ENCODE measurements around the gene RSPH1. TPM values are rescaled to one million over a fixed set of nuclear protein-coding genes. Genes with fewer than 3 reads are reported as not detected.

The RSPH1 gene
- 0.15 TPM in 1 of 2 replicates, not detected in the other for total RNA-seq

GRCh38 chr21:42496120-42496838 is at the start of gene RSPH1:
RSPH1 (minus strand) TSS chr21:42496224; CDS start chr21:42496186, 38 bp downstream.
- DNase-seq (ENCODE audit: extremely low read depth, low read depth, low spot score): peak; percentile 74

- no peak for DNase-seq (ENCODE audit: extremely low read depth, low read depth, low spot score)
Measured at GRCh38 chr21:42545745-42546144, 49.7 kb upstream of the RSPH1 start.

GRCh38 chr21:42545317-42545716 is 49.3 kb upstream of the RSPH1 start:
- DNase-seq (ENCODE audit: extremely low read depth, low read depth, low spot score): no peak

- no peak for DNase-seq (ENCODE audit: extremely low read depth, low read depth, low spot score)
Measured at GRCh38 chr21:42544544-42544943, 48.5 kb upstream of the RSPH1 start.

GRCh38 chr21:42543106-42543847 is 47.3 kb upstream of the RSPH1 start:
- DNase-seq (ENCODE audit: extremely low read depth, low read depth, low spot score): no peak

GRCh38 chr21:42542596-42542995 is 46.6 kb upstream of the RSPH1 start:
- no peak for DNase-seq (ENCODE audit: extremely low read depth, low read depth, low spot score)

DNA sequence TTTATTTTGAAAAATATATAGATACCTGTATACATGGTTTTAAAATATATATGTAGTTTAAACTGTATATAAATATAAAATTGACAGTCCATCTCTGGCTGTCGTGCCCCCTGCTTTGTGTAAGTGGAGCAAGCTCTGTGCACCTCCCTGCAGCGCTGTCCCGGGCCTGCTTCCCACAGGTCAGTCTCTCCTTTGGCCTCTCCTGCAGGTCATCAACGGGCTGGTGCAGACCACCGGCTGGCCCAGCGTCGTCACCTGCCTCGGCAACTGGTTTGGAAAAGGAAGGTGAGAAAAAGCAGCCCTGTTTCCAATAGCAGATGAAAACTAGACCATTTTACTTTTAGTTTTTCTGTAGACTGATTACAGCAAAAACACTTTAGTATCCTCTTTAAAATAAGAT is 46.2 kb upstream of the RSPH1 start:
- DNase-seq (ENCODE audit: extremely low read depth, low read depth, low spot score): no peak

DNA sequence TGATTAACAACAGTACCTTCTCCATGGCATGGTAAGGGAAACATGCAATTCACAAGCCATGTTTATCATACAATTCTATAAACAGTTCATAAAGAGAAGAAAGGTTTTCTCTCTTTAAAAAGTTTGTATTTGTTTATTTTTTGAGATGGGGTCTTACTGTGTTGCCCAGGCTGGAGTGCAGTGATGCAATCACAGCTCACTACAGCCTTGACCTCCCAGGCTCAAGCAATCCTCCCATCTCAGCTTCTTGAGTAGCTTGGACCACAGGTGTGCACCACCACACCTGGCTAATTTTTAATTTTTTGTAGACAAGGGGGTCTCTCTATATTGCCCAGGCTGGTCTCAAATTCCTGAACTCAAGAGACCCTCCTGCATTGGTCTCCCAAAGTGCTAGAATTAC is 45.6 kb upstream of the RSPH1 start:
- no peak for DNase-seq (ENCODE audit: extremely low read depth, low read depth, low spot score)

DNA sequence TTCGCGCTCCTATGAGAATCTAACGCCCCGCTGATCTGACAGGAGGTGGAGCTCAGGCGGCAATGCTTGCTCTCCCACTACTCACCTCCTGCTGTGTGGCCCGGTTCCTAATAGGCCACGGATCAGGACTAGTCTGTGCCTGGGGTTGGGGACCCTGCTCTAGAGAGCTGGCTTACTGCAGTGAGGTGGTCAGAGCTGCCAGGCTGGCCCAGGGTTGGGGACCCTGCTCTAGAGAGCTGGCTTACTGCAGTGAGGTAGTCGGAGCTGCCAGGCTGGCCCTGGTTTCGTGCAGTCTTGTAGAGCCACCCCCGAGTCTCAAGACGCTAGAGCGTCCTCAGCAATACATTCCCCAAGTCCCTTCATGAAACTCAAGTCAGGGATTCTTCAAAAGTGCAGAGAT is 45.1 kb upstream of the RSPH1 start:
- no peak for DNase-seq (ENCODE audit: extremely low read depth, low read depth, low spot score)

DNA sequence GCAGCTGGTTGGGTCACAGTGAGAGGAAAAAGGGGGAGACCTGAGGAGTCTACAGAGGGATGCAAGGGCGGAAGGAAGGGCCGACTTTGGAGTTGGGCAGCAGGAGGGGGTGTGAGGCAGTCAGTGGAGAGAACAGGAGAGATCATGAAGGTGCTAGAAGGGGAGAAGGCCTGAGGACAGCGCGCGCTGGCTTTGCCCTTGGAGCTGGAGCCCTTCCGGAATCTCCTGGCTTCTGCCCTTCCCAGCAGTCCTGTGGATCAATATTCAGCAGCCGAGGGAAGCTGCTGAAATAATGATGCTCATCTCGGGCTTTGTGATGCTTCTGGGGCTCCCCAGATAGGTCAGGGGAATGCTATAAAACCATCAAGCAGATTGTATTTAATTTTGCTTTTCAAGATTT is 44.4 kb upstream of the RSPH1 start:
- no peak for DNase-seq (ENCODE audit: extremely low read depth, low read depth, low spot score)

- no peak for DNase-seq (ENCODE audit: extremely low read depth, low read depth, low spot score)
Measured at GRCh38 chr21:42539931-42540343, 43.9 kb upstream of the RSPH1 start.

DNA sequence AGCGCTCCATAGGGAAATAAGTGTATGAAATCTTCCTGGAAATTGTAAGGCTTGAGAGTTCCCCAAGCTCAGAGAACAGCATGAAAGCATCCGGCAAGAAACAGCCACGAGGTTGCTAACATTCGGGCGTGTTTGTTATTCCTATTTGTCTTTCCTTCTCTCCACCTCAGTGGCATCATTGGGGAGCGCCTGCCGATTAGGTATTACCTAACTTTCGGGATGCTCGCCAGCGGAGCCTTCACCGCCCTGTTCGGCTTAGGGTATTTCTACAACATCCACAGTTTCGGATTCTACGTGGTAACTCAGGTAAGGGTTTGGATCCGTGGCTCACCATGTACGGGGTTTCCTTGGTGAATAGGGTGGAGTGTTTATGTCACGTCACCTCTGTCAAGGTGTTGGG is 43.3 kb upstream of the RSPH1 start:
- DNase-seq (ENCODE audit: extremely low read depth, low read depth, low spot score): no peak

DNA sequence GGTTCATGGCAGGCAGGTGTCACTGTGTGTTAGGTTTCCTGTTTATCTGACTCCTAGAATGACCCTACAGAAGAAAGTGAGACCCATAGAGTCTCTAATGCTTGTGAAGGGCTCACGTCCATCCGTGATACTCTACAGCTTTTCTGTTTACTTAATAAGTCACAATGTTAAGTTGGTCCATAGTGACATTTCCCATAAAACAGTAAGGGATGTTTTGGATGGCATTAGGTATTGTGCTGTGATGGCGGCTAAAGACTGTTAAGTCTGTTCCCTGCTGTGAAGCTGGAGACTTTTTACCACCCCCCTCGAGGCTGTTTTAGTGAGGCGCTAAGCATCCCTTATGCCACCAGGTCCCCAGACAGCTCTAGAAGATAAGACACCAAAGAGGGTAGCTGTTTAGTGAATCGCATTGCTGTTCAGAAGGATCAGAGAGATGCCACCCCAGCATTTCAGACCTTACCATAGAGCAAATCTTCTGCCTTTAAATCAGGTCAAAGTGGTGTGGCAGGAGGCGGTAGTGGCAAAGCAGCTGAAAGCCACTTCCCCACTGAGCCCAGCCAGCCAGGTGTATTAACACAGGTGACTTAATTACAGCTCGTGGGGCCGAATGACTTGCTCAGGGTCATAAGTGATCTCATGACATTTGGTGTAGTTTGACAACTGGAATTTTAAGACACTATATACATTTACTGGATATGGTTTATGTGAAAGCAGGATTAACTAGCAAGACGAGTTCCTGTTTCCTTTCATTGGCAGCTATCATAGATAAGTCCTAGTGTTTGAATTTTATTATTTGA is 42.7 kb upstream of the RSPH1 start:
- DNase-seq (ENCODE audit: extremely low read depth, low read depth, low spot score): no peak

GRCh38 chr21:42537106-42537742 is 41.2 kb upstream of the RSPH1 start:
- no peak for DNase-seq (ENCODE audit: extremely low read depth, low read depth, low spot score)

DNA sequence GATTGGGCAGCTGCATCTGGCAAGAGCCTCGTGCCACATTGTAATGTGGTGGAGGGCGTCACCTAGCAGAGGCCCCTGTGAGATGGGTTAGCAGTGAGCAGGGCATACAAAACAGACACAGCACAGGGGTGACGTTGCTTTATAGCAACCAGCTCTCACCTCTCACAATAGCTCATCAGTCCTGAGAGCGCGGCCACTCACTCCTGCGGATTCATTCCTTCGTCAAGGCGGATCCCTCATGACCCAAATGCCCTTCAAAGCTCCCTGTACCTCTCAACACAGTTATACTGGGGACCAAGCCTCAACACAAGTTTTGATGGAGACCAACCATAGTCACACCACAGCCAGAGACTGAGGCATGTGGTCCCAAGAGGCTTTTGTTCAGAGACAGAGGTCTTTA is 40.6 kb upstream of the RSPH1 start:
- no peak for DNase-seq (ENCODE audit: extremely low read depth, low read depth, low spot score)

GRCh38 chr21:42535602-42536171 is 39.7 kb upstream of the RSPH1 start:
- DNase-seq (ENCODE audit: extremely low read depth, low read depth, low spot score): no peak

DNA sequence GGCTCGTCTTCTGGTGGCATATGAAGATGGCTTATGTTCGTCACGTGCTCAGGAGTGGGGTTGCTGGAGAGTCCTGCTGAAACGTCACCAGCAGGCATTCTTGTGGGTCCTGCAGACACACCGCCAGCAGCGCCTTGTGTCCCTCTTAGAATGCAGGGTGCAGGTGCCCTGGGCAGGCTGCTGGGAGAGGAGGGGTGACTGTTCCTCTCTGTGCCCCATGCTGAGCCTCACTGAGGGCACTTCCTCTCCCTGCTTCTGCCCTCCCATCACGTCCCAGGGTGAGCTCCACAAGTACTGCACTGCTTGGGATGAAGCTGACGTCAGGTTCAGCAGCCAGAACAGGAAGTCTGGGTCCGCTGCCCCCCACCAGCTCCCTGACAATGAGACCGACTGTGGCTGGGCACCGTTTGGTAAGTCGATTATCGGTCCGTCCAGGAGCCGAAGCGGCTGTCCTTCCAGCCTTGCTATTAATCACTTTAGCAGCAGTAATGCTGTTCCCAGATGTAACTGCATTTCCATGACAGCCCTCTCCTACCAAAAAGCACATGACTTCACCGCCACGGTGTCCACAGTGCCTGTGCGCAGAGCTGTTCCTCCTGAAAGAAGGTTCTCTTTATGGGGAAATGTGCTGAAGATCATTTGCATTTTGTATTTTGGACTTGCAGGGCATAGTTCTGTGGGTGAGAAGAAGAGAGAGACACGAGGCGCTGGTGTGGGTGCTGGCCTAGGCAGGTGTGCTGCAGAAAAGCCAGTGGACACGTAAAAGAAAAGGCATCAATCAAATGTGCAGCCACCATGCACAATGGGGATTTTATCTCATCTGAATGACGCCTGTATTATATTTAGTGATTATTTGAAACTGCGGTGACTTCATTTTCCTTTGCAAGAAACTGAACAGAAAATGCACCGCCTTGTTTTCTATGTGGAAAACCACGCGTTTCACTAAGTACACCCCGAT is 38.7 kb upstream of the RSPH1 start:
- no peak for DNase-seq (ENCODE audit: extremely low read depth, low read depth, low spot score)

GRCh38 chr21:42533963-42534355 is 37.9 kb upstream of the RSPH1 start:
- no peak for DNase-seq (ENCODE audit: extremely low read depth, low read depth, low spot score)

GRCh38 chr21:42533306-42533962 is 37.4 kb upstream of the RSPH1 start:
- no peak for DNase-seq (ENCODE audit: extremely low read depth, low read depth, low spot score)
